ENCODE data around the gene PYGO1. TPM values are rescaled to one million over a fixed set of nuclear protein-coding genes. Genes with fewer than 3 reads are reported as not detected.

Gene PYGO1
- total and polyA plus RNA-seq, 2 of the 8 experiments (the other 6 are each of a cell fraction or from before 2014, with no cell fraction given), result 0.50 to 1.1 TPM

DNA sequence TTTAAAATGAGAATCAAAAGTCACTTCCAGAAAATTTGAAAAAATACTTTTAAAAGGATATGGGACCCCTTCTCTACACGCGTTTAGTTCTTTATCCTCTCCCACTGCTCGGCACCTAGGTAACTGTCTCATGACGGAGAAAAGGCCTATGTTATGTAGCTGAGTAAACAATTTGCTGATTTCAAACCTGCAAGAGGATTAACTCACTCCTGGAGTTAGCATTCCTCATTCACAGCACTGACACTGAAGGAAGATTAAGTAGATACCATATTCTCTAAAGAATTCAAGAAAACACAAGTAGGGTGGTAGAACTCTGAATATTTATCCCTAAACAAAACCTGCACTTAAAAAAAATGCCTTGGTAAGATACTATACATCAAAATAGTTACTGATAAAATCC is 30.2 kb upstream of the PYGO1 start (continued):
- TF ChIP-seq RAD21 (IDR thresholded peaks at IDR 0.05 in 1 of 2, conservative IDR thresholded peaks at IDR 0.05 in 1 of 2; ENCODE audit: low read depth in 2 of 2, low read length in 2 of 2), result no peak
- TF ChIP-seq, protein P1, sequence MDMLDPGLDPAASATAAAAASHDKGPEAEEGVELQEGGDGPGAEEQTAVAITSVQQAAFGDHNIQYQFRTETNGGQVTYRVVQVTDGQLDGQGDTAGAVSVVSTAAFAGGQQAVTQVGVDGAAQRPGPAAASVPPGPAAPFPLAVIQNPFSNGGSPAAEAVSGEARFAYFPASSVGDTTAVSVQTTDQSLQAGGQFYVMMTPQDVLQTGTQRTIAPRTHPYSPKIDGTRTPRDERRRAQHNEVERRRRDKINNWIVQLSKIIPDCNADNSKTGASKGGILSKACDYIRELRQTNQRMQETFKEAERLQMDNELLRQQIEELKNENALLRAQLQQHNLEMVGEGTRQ (IDR thresholded peaks at IDR 0.05; ENCODE audit: low read length), result no peak
- TF ChIP-seq KDM1A (IDR thresholded peaks at IDR 0.05; ENCODE audit: borderline replicate concordance, low read length), result no peak
- TF ChIP-seq, protein P2, sequence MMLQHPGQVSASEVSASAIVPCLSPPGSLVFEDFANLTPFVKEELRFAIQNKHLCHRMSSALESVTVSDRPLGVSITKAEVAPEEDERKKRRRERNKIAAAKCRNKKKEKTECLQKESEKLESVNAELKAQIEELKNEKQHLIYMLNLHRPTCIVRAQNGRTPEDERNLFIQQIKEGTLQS (IDR thresholded peaks at IDR 0.05; ENCODE audit: insufficient read depth, low read depth, low read length), result no peak
- no peak for TF ChIP-seq CTBP2 (IDR thresholded peaks at IDR 0.05; ENCODE audit: borderline replicate concordance, insufficient read depth, insufficient read length, low read length)
- TF ChIP-seq HDAC6 (IDR thresholded peaks at IDR 0.05; ENCODE audit: low read depth, low read length), result no peak
